Omental fat pad (tissue), 4 donors: ENCODE data around the gene SLC9A1. TPM values are rescaled to one million over a fixed set of nuclear protein-coding genes. Genes with fewer than 3 reads are reported as not detected.

Experiments
- ATAC-seq: fragments of 150-250 bp; one replicate; pipeline ENCODE4 v1.9.1; 2016; ENCODE audit warnings: mild to moderate bottlenecking, moderate library complexity; ENCODE audit not compliant: low FRiP score
- DNase-seq: peaks from one replicate; pipeline ENCODE4 v3.0.0-alpha.2; 2019; ENCODE audit warnings: low spot score
- total RNA-seq, 4 donors: library from RNA; depleted of rRNA; stranded (reverse); fragments of >200 nt; gene quantifications; one replicate each; pipeline ENCODE4 v1.1.0, GENCODE V29; 2016
- TF ChIP-seq, protein P1 (sequence below), 3 donors: fragments of 450-650 bp; IDR thresholded peaks; one replicate each; pipeline ENCODE4 v1.5.1; 2016 to 2017; ENCODE audit warnings: antibody characterized with exemption in 3 of 3, mild to moderate bottlenecking in 3 of 3, moderate library complexity in 2 of 3

Gene SLC9A1
- total RNA-seq, 4 donors from 2014 or later, result 6.1 to 12.0 (median 10.0) TPM

DNA sequence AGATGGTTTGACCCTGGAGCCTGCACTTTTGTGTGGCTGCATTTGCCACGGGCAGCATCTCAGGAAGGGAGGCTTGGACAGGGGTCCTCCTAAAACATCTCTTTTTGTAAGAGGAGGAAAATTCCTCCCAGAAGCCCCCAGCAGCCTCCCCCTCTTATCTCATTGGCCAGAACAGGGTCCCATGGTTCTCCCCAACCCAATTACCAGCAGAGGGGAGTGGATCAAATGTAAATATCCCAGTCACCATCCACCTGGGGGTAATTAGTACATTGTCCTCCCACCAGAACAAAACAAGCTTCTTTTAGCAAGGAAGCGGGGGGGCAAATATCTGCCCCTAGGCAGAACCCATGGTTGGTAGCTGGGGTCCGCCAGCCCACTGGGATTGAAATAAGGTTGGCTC lies 97.5 kb downstream of the SLC9A1 start:
- DNase-seq (no peak), ATAC-seq (no peak)
- TF ChIP-seq, protein P1, sequence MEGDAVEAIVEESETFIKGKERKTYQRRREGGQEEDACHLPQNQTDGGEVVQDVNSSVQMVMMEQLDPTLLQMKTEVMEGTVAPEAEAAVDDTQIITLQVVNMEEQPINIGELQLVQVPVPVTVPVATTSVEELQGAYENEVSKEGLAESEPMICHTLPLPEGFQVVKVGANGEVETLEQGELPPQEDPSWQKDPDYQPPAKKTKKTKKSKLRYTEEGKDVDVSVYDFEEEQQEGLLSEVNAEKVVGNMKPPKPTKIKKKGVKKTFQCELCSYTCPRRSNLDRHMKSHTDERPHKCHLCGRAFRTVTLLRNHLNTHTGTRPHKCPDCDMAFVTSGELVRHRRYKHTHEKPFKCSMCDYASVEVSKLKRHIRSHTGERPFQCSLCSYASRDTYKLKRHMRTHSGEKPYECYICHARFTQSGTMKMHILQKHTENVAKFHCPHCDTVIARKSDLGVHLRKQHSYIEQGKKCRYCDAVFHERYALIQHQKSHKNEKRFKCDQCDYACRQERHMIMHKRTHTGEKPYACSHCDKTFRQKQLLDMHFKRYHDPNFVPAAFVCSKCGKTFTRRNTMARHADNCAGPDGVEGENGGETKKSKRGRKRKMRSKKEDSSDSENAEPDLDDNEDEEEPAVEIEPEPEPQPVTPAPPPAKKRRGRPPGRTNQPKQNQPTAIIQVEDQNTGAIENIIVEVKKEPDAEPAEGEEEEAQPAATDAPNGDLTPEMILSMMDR (IDR thresholded peaks at IDR 0.05), result no peak

DNA sequence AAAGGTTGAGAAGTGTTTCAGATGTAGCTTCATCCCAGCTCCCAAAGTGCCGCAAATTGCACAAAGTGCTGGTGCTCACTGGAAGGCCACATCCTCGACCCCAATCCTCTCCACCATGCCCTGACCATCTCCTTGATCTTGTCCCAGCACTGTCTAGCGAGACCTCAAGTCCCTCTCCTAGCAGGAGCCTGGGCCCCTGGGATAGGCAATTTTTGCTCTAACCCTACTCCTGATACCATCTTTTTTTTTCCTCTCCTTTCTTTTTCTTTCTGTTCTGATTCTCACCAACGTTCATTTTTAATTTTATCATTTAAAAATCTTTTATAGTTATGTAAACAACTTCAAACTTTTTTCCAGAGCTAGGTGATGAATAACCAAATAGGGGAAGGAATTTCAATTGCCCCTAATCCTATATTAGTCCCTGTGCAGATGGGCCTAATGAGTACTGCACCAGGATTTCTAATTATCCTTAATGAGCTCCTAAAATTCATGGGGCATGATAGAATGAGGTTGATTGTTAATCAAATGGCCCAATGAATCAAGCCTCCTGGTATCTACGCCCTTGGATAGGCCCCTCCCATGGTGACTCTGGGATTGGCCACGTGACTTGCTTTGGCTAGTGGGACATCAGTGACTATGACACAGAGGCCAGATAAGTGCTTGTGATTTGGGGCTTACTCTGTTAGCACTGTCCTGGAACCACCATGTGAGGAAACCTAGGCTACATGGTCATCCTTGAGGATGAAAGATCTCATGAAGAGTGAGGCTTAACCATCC lies 100.8 kb downstream of the SLC9A1 start:
- DNase-seq (no peak), ATAC-seq (no peak)
- TF ChIP-seq, protein P1 (IDR thresholded peaks at IDR 0.05), result no peak

DNA sequence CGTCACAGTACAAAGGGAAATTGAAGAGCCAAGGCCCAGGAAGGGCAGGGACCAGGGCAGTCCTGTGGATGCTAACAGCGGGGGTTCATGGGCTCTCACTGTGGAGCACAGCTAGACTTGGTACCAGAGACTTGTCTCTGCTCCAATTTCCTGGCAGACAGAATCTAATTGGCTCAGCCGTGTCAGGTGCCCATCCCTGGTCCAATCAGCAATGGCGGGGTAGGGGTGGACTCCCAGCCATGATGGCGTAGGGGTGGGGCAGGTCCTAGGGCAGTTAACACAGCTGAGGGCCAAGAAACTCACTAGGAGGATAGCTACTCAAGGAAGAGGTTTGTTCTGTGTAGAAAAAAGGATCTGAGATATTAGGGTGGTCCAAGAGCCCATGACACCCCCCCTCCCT lies 102.4 kb downstream of the SLC9A1 start:
- TF ChIP-seq, protein P1 (IDR thresholded peaks at IDR 0.05), result no peak
- DNase-seq, result no peak
- no peak for ATAC-seq

DNA sequence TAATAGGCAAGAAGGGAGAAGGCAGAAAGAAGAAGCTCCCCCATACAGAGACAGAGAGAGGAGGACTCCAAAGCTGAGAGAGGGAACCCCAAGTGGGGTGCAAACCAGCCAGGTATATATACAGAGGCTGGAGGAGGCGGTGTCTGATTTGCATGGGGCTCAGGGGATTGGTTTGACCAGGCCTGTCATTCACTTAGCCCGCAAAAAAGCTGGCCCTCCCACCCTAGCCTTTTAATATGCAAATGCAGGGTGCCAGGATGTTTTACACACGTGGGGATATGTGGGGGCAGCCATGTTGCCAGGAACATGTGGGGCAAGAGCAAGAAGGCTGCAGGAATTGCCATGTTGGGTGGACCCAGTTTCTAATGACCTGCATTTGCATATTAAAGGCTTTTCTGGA lies 105.3 kb downstream of the SLC9A1 start:
- DNase-seq (no peak), ATAC-seq (no peak)
- TF ChIP-seq, protein P1 (IDR thresholded peaks at IDR 0.05), result no peak

DNA sequence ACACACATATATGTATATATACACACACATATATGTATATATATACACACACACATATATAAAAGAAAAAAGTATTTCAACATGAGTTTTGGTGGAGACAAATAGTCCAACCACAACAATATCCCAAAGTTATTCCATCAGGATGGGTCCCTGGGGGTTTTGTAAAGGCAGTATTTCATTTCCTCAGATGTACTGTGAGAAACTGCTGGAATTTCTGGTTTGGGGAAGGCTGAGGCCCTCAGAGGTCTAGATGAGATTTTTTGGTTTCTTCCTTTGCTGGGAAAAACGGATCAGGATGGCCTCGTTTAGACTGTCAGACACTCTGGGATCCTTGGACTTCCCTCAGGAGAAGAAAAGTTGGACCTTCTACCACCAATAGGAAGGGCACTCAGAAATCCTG lies 105.8 kb downstream of the SLC9A1 start:
- no peak for DNase-seq
- ATAC-seq, result no peak
- TF ChIP-seq, protein P1 (IDR thresholded peaks at IDR 0.05), result no peak

Other genes with a start within 250 kb of the SLC9A1 start
- not detected for gene NR0B2, start 241.2 kb downstream of the SLC9A1 start, total RNA-seq
- gene NUDC, start 233.4 kb downstream of the SLC9A1 start, total RNA-seq, result 10 to 100 TPM; 35.5 to 53.7 (median 44.5) TPM
- under 1 TPM in 2 of 4 donors, not detected in 2; 0.28 to 0.50 TPM for gene KDF1, start 194.7 kb downstream of the SLC9A1 start, total RNA-seq
- 10 to 100 TPM in 3 of 4 donors, 1 to 10 TPM in 1; 7.1 to 24.6 (median 15.2) TPM for gene TRNP1, start 161.4 kb downstream of the SLC9A1 start, total RNA-seq
- 10 to 100 TPM in 2 of 4 donors, 1 to 10 TPM in 2; 2.4 to 16.1 (median 10.4) TPM for gene TENT5B, start 142.3 kb downstream of the SLC9A1 start, total RNA-seq
- gene WDTC1, start 79.5 kb upstream of the SLC9A1 start, total RNA-seq, result 10 to 100 TPM; 24.8 to 38.1 (median 27.1) TPM
- gene TMEM222, start 167.0 kb upstream of the SLC9A1 start, total RNA-seq, result 10 to 100 TPM; 17.3 to 27.1 (median 23.7) TPM
- 1 to 10 TPM; 1.2 to 4.3 (median 1.9) TPM for gene SYTL1, start 186.9 kb upstream of the SLC9A1 start, total RNA-seq
- 100 to 1,000 TPM in 1 of 4 donors, 10 to 100 TPM in 3; 26.8 to 129 (median 43.4) TPM for gene MAP3K6, start 211.8 kb upstream of the SLC9A1 start, total RNA-seq
- gene FCN3, start 219.7 kb upstream of the SLC9A1 start, total RNA-seq, result 100 to 1,000 TPM in 1 of 4 donors, 10 to 100 TPM in 3; 33.1 to 451 (median 75.9) TPM
- not detected for gene CD164L2, start 228.2 kb upstream of the SLC9A1 start, total RNA-seq
- 1 to 10 TPM in 1 of 4 donors, under 1 TPM in 2, not detected in 1; 0.19 to 1.3 (median 0.65) TPM for gene GPR3, start 237.5 kb upstream of the SLC9A1 start, total RNA-seq